Gastroesophageal sphincter (tissue), 4 donors: ENCODE results near the gene ATP8A1. TPM values are rescaled to one million over a fixed set of nuclear protein-coding genes. Genes with fewer than 3 reads are reported as not detected.

Experiments
- ATAC-seq: fragments of 150-250 bp; one replicate; pipeline ENCODE4 v1.9.1; 2016; ENCODE audit warnings: mild to moderate bottlenecking, moderate library complexity
- H3K27ac ChIP-seq, 4 donors: fragments of 200-600 bp; sonication (generic) in 3 of 4; 1 replicate in 3 of 4; 2 replicates in 1 of 4; pipeline ENCODE4 v1.5.1; 2016 to 2019
- H3K27me3 ChIP-seq: fragments of 200-600 bp; sonication (generic); one replicate; pipeline ENCODE4 v1.5.1; 2019
- H3K36me3 ChIP-seq, 2 donors: fragments of 200-600 bp; sonication (generic); one replicate each; pipeline ENCODE4 v1.5.1; 2019; ENCODE audit warnings: control low read depth in 1 of 2
- H3K4me1 ChIP-seq, 3 donors: fragments of 200-600 bp; sonication (generic); 1 replicate in 2 of 3; 2 replicates in 1 of 3; pipeline ENCODE4 v1.5.1; 2016 to 2019; ENCODE audit warnings: control low read depth in 2 of 3
- H3K4me3 ChIP-seq, 2 donors: fragments of 200-600 bp; sonication (generic); one replicate each; pipeline ENCODE4 v1.5.1; 2019; ENCODE audit warnings: mild to moderate bottlenecking in 1 of 2, moderate library complexity in 1 of 2
- H3K9me3 ChIP-seq, 3 donors: fragments of 200-600 bp; sonication (generic); one replicate each; pipeline ENCODE4 v1.5.1; 2017 to 2019; ENCODE audit warnings: control low read depth in 2 of 3
- EP300 ChIP-seq: sonication (generic); formaldehyde crosslinking; IDR thresholded peaks from one replicate; pipeline ENCODE4 v1.6.1; 2017; ENCODE audit warnings: antibody characterized with exemption, mild to moderate bottlenecking
- POLR2A ChIP-seq, 2 donors: fragments of 450-650 bp; IDR thresholded peaks; one replicate each; pipeline ENCODE4 v1.6.1; 2017; ENCODE audit warnings: antibody characterized with exemption in 2 of 2, mild to moderate bottlenecking in 2 of 2, moderate library complexity in 1 of 2
- POLR2AphosphoS5 ChIP-seq: sonication (generic); formaldehyde crosslinking; IDR thresholded peaks from one replicate; pipeline ENCODE4 v1.6.1; 2017; ENCODE audit warnings: antibody characterized with exemption
- WGBS, 2 donors: methylation state at CpG; one replicate each; pipeline ENCODE4 v1.1.5; 2018; ENCODE audit warnings: low coverage in 1 of 2; 5-methylcytosine and 5-hydroxymethylcytosine counted together
- total RNA-seq, 4 donors: library from RNA; depleted of rRNA; stranded (reverse); fragments of >200 nt; gene quantifications; one replicate each; pipeline ENCODE4 v1.1.0, GENCODE V29; 2016
- TF ChIP-seq, protein P1 (sequence below), 4 experiments: fragments of 200-600 bp in 2 of 4; fragments of 450-650 bp in 2 of 4; sonication (generic) in 1 of 4; IDR thresholded peaks; one replicate each; pipeline ENCODE4 v1.5.1; 2017 to 2019; ENCODE audit warnings: antibody characterized with exemption in 4 of 4, mild to moderate bottlenecking in 2 of 4, moderate library complexity in 2 of 4

The ATP8A1 gene
- total RNA-seq, 4 donors from 2014 or later, result 5.6 to 21.9 (median 8.9) TPM

DNA sequence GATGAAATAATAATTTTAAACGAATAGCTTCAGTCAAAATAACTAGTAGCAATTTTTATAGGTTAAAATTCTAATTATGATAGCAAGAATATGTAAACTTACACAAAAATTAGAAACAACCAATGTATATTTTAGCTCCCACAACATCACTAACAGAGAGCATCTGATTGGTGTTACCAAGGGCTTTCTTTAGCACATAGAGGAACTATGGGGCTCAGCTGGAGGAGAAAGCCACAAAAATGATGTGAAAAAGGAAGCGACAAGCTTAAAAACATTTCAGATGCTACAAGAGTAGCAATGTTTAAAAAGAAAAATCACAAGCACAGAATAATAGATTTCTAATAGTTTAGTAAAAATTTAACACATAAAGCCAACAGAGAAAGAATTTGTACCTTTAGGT is 56.3 kb downstream of the ATP8A1 start:
- peaks cover 0 to 9% (median 0%) of the 10 kb centered on the region in 3 donors for H3K4me1 ChIP-seq
- H3K27ac ChIP-seq, result no peak overlapping the region
- 83 to 86% methylated on average over 2 of the region's 2 CpGs for WGBS, 2 donors
- ATAC-seq, result no peak
- no peaks in the 10 kb centered on the region for H3K27me3 ChIP-seq
- H3K36me3 ChIP-seq, result no peaks in the 10 kb centered on the region
- TF ChIP-seq POLR2AphosphoS5 (no peak), POLR2A (IDR thresholded peaks at IDR 0.05) (no peak), EP300 (no peak)
- TF ChIP-seq, protein P1, sequence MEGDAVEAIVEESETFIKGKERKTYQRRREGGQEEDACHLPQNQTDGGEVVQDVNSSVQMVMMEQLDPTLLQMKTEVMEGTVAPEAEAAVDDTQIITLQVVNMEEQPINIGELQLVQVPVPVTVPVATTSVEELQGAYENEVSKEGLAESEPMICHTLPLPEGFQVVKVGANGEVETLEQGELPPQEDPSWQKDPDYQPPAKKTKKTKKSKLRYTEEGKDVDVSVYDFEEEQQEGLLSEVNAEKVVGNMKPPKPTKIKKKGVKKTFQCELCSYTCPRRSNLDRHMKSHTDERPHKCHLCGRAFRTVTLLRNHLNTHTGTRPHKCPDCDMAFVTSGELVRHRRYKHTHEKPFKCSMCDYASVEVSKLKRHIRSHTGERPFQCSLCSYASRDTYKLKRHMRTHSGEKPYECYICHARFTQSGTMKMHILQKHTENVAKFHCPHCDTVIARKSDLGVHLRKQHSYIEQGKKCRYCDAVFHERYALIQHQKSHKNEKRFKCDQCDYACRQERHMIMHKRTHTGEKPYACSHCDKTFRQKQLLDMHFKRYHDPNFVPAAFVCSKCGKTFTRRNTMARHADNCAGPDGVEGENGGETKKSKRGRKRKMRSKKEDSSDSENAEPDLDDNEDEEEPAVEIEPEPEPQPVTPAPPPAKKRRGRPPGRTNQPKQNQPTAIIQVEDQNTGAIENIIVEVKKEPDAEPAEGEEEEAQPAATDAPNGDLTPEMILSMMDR (IDR thresholded peaks at IDR 0.05), result no peak
- no peak overlapping the region for H3K4me3 ChIP-seq
- no peaks in the 10 kb centered on the region for H3K9me3 ChIP-seq

DNA sequence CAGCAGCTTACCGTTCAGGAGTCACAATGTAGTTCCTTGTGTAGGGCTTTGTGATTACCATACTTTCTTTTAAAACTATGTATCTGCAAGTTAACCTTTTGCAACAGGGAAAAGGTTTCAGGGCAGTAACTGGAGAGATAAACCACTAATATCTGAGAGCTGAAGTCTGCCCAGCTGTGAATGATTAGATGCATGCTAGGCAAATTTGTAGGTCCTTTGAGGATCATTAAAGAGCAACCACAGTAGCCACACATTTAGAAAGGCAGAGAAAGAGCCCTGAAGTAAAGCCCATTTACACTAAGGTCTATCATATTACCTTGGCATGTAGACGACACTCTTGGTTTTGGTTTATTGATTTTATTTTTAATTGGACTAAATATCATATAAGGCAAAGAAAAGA is 60.0 kb downstream of the ATP8A1 start:
- 77% methylated on average over 2 of the region's 2 CpGs for WGBS, 2 donors
- H3K27me3 ChIP-seq, result no peaks in the 10 kb centered on the region
- H3K9me3 ChIP-seq, result no peaks in the 10 kb centered on the region
- H3K4me3 ChIP-seq, result no peak overlapping the region
- no peak overlapping the region for H3K27ac ChIP-seq
- no peak for ATAC-seq
- H3K4me1 ChIP-seq, result no peaks in the 10 kb centered on the region
- no peaks in the 10 kb centered on the region for H3K36me3 ChIP-seq
- no peak for TF ChIP-seq EP300
- no peak for TF ChIP-seq POLR2A (IDR thresholded peaks at IDR 0.05)
- no peak for TF ChIP-seq POLR2AphosphoS5
- TF ChIP-seq, protein P1 (IDR thresholded peaks at IDR 0.05), result no peak

DNA sequence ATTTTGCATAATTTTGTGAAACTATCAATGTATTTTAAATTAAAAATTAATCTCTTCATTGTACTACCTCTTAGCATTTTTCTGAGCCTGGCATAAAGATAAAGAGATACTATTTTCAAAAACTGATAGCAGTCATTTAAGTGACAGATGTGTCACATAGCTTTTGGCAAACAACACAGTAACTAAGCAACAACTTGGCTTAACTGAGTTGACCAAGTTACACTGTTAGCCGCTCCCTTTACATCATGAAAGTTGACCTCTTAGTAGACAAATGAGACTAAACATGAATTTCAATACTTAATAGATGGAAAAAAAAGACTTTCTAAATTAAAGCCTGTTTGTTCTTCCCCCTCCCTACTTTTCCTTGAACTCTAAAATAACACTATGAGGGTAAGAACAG is 62.0 kb downstream of the ATP8A1 start:
- Histone ChIP-seq H3K4me1 (no peaks in the 10 kb centered on the region), H3K27ac (no peak overlapping the region), H3K9me3 (no peaks in the 10 kb centered on the region), H3K27me3 (no peaks in the 10 kb centered on the region), H3K36me3 (no peaks in the 10 kb centered on the region), H3K4me3 (no peak overlapping the region)
- ATAC-seq, result no peak
- no peak for TF ChIP-seq POLR2A (IDR thresholded peaks at IDR 0.05)
- TF ChIP-seq POLR2AphosphoS5, result no peak
- TF ChIP-seq EP300, result no peak
- TF ChIP-seq, protein P1 (IDR thresholded peaks at IDR 0.05), result no peak
- WGBS, 2 donors, result 84% methylated on average over 1 of the region's 1 CpG

DNA sequence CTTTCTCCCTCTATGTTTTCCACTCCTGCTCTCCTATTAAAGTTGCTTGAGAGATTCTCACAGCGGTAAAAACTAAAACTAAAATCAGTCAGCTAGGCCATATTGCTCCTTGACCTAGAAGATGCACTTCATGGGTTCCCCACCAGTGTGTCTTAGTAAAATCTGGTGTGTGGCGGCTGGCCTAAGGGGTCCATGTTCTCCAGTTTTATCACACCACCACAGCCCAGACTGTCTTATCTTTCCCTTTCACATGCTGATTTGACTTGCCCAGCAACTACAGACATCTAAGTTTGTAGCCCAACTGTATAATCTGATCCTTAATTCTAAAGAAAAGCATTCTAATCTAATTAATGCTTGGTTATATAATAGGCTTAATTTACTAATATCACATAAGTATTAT is 68.0 kb downstream of the ATP8A1 start:
- no peak for ATAC-seq
- WGBS, 2 donors, result 85 to 92% methylated on average over 2 of the region's 2 CpGs

DNA sequence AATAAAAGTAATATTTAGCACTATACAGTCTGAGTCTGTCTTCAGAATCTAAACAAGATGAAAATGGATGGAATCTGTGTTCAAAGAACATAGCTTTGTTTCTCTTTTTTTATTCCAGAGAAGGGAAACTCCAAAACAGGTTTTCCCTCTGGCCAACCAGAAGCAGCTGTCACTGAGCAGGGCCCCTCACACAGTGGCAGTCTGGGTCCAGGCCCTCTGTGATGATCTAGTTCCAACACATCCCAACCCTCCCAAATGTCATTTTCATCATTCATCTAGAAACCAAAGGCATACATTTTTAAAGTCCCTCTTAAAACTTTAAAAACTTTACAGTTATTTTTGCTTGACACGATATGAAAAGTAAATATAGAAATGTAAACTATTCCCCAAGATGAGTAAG is 70.1 kb downstream of the ATP8A1 start:
- no peaks in the 10 kb centered on the region for H3K4me1 ChIP-seq
- TF ChIP-seq EP300 (no peak), POLR2AphosphoS5 (no peak), POLR2A (IDR thresholded peaks at IDR 0.05) (no peak)
- TF ChIP-seq, protein P1 (IDR thresholded peaks at IDR 0.05), result no peak
- no peak overlapping the region for H3K27ac ChIP-seq
- no peaks in the 10 kb centered on the region for H3K9me3 ChIP-seq
- H3K27me3 ChIP-seq, result no peaks in the 10 kb centered on the region
- 35 to 44% methylated on average over 1 of the region's 1 CpG for WGBS, 2 donors
- ATAC-seq, result no peak
- no peak overlapping the region for H3K4me3 ChIP-seq
- H3K36me3 ChIP-seq, result peaks cover 0 to 16% of the 10 kb centered on the region in 2 donors

More for the DNA sequence above, 68.0 kb downstream of the ATP8A1 start:
- Histone ChIP-seq H3K4me1 (no peaks in the 10 kb centered on the region), H3K27ac (no peak overlapping the region), H3K9me3 (no peaks in the 10 kb centered on the region), H3K4me3 (no peak overlapping the region), H3K36me3 (peaks cover 0 to 16% of the 10 kb centered on the region in 2 donors), H3K27me3 (no peaks in the 10 kb centered on the region)
- no peak for TF ChIP-seq POLR2AphosphoS5
- TF ChIP-seq, protein P1 (IDR thresholded peaks at IDR 0.05), result no peak
- TF ChIP-seq EP300, result no peak
- TF ChIP-seq POLR2A (IDR thresholded peaks at IDR 0.05), result no peak
